ENCODE measurements around the gene TTLL13. TPM values are rescaled to one million over a fixed set of nuclear protein-coding genes. Genes with fewer than 3 reads are reported as not detected.

The TTLL13 gene
- total RNA-seq, 2 donors from 2014 or later = not detected

- Histone ChIP-seq H3K27me3 (replicated peaks; ENCODE audit: insufficient read depth) (no peaks in the 10 kb centered on the region), H3K4me1 (ENCODE audit: control insufficient read depth in 1 of 2, low read depth in 2 of 2) (peaks cover 17 to 21% of the 10 kb centered on the region in 2 donors), H3K4me3 (no peak overlapping the region), H3K9me3 (no peaks in the 10 kb centered on the region), H3K27ac (no peak overlapping the region), H3K36me3 (no peaks in the 10 kb centered on the region)
- DNase-seq (ENCODE audit: low spot score) (no peak), ATAC-seq (ENCODE audit: insufficient number of reproducible peaks, low FRiP score, low read depth) (no peak)
- TF ChIP-seq CTCF (IDR thresholded peaks at IDR 0.05) = no peak
Observed at GRCh38 chr15:90262426-90262825, 13.1 kb downstream of the TTLL13 start.

GRCh38 chr15:90264671-90265070 is 15.3 kb downstream of the TTLL13 start:
- no peaks in the 10 kb centered on the region for H3K9me3 ChIP-seq
- ATAC-seq (ENCODE audit: insufficient number of reproducible peaks, low FRiP score, low read depth) = no peak
- no peak for DNase-seq (ENCODE audit: low spot score)
- peak overlapping the region; percentile 90 to 97 for H3K27ac ChIP-seq
- peaks cover 31 to 40% of the 10 kb centered on the region in 2 donors for H3K4me1 ChIP-seq (ENCODE audit: control insufficient read depth in 1 of 2, low read depth in 2 of 2)
- H3K4me3 ChIP-seq = peak overlapping the region; percentile 93
- no peak for TF ChIP-seq CTCF (IDR thresholded peaks at IDR 0.05)
- H3K27me3 ChIP-seq (replicated peaks; ENCODE audit: insufficient read depth) = no peaks in the 10 kb centered on the region
- no peaks in the 10 kb centered on the region for H3K36me3 ChIP-seq

- H3K4me1 ChIP-seq (ENCODE audit: control insufficient read depth in 1 of 2, low read depth in 2 of 2) = peaks cover 31 to 48% of the 10 kb centered on the region in 2 donors
- peak; percentile 64 for DNase-seq (ENCODE audit: low spot score)
- peak within 1 kb of the TSS; percentile 93 for H3K4me3 ChIP-seq
- peak within 1 kb of the TSS; percentile 90 to 97 for H3K27ac ChIP-seq
- no peaks in the 10 kb centered on the region for H3K9me3 ChIP-seq
- TF ChIP-seq CTCF (IDR thresholded peaks at IDR 0.05) = no peak
- H3K27me3 ChIP-seq (replicated peaks; ENCODE audit: insufficient read depth) = no peaks in the 10 kb centered on the region
- peaks cover 3% of the 10 kb centered on the region for H3K36me3 ChIP-seq
- peak; percentile 85 for ATAC-seq (ENCODE audit: insufficient number of reproducible peaks, low FRiP score, low read depth)
Observed at GRCh38 chr15:90265271-90266060, 16.1 kb downstream of the TTLL13 start, which contains the start of gene NGRN. TSS of gene NGRN (plus strand) at chr15:90265672. CDS start at chr15:90265713, 41 bp downstream.

GRCh38 chr15:90266061-90266431 is 16.7 kb downstream of the TTLL13 start:
- no peak for DNase-seq (ENCODE audit: low spot score)
- peaks cover 31 to 53% of the 10 kb centered on the region in 2 donors for H3K4me1 ChIP-seq (ENCODE audit: control insufficient read depth in 1 of 2, low read depth in 2 of 2)

More at GRCh38 chr15:90266061-90266431, 16.7 kb downstream of the TTLL13 start:
- peaks cover 8% of the 10 kb centered on the region for H3K36me3 ChIP-seq
- no peak for ATAC-seq (ENCODE audit: insufficient number of reproducible peaks, low FRiP score, low read depth)
- no peaks in the 10 kb centered on the region for H3K9me3 ChIP-seq
- peak overlapping the region; percentile 93 for H3K4me3 ChIP-seq
- no peaks in the 10 kb centered on the region for H3K27me3 ChIP-seq (replicated peaks; ENCODE audit: insufficient read depth)
- H3K27ac ChIP-seq = peak overlapping the region; percentile 90 to 97
- no peak for TF ChIP-seq CTCF (IDR thresholded peaks at IDR 0.05)

Data from thoracic aorta (tissue), 2 donors.